ENCODE results near the gene FAM217B.
A peak's percentile ranks its signal among the peaks of the same experiment; 100 is the strongest.
"Not testable (repeated sequence)": the region's sequence is repeated elsewhere in the genome, so short reads cannot be mapped to it uniquely, and the experiment has no call there.

FAM217B gene

DNA sequence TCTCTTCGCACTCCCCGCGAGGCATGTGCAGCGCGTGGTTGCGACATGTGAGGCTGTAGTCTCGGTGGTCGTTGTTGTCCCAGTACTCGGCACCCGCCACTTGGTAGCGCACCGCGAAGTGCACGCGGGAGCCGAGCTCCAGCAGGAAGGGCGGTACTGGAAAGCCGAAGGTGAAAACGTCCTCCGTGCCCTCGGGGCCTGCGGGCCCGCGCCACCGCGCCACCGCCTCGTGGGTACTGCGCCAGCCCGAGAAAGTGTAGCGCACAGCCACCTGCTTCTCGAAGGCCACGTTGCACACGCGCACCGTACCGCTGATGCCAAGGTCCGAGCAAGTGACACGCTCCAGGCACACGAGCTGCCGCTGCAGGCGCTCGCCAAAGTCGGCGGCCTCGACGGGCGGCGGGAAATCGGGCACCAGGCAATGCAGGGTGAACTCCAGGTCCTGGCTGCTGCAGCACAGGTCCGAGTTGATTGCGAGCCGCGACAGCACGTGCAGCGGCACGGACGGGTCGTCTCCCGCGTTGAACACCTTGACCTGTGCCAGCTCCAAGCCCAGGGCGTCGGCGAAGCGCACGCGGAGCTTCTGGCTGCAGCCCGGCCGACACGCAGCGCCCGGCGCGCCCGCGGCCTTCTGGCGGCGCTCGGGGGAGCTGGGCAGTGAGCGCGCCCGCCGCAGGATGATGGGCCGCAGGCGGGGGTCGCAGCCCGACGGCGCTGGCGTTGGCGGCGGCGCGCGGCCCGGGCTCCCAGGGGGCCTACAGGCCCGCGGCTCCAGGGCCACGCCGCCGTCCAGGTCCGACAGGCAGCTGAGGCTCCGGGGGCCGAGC lies 924 bp upstream of the FAM217B start:
- DNase-seq, result no peak

DNA sequence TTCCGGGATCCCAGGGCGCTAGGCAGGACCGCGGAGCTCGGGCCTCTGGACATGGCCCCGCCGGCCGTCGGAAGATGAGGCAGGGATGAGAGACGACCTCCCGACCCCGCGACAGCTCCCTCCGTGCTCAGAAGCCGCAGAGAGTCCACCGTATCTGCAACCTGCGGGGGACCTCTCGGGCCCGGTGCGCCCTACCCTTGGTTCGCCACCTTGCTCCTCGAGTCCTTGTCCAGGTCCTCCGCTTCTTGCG lies 385 bp upstream of the FAM217B start:
- no peak for DNase-seq

DNA sequence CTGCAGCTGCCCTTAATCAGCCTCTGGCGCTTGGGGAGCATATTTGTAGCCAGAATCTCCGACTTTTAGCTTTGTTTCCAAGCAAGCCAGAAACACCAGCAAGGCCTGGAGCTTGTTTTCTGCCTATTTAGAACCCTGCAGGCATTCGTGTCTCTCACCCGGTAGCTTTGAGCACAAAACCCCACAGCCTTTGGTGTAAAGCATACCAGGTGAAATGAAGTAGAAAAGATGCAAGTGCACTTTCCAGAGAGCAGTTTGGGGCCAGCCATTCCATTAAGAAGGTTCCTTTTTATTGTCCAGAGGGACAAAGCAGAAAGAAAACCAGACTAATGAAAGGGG lies 736 bp downstream of the FAM217B start:
- no peak for DNase-seq

DNA sequence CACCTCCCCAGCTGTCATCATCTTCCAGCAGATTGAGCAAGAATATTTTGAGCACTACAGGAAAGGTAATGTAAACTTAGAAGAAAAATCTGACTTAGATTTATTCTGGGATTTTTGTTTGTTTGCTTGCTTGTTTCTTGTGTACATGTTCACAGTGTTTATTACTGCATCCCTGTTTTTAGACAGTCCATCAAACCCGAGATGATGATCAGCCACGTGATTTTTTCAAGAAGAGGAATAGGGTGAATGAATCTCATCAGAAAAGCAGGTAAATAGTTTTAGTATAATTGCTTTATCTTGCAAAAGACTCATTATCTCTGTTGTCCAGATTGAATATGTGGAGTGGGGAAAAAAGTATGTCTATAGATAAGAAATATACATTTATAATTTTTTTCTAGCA lies 2.1 kb downstream of the FAM217B start:
- DNase-seq, result no peak

DNA sequence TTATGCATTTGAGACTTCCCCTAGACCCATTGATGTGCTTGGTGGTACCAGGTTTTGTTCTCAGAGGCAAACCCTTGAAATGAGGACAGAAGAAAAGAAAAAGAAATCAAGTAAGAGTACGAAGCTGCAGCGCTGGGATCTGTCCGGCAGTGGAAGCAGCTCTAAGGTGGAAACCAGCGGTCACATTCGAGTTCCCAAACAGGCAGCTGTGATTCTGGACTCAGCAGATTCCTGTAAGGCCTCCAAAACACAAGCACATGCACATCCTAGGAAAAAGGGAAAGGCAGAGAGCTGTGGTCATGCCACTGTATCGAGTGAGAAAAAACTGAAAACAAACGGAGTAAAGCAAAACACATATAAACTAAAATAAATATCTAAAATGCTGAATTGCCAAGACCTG lies 4.5 kb downstream of the FAM217B start:
- no peak for DNase-seq

DNA sequence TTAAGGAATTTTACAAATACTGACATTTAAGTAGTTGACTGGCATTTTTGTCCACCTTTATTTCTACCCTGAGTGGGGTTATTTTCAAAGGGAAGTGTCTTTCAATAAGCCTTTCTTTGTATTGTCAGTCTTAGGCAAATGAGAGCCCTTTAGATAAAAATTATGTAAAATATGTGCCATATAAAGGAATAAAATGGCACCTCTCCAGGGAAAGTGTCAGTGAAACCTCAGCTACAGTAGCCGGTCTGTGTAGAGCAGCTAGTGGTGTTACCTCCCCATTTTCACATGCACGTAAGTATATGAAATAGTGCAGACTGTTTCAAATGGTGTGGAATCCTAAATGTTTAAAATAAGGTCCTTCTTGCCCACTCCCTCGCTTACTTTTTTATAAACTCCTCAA lies 5.0 kb downstream of the FAM217B start:
- DNase-seq, result no peak

DNA sequence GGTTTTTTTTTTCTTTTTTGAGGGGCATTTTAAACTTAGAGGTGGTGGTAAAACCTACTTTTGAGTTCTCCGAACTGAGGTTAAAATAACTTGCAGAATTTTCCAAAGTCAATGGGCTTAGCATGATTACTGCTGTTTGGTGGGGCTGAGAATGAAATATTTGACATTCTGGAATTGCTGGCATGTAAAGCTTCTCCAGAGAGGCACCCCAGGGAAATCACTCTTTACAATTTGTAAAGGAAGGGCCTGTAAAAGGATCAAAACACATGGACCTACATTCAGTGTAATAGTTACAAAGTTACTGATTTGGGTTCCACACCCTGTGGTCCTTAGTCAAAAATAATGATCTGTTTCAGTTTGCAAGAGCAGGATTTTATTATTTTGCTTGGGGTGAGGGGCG lies 5.5 kb downstream of the FAM217B start:
- DNase-seq, result no peak

DNA sequence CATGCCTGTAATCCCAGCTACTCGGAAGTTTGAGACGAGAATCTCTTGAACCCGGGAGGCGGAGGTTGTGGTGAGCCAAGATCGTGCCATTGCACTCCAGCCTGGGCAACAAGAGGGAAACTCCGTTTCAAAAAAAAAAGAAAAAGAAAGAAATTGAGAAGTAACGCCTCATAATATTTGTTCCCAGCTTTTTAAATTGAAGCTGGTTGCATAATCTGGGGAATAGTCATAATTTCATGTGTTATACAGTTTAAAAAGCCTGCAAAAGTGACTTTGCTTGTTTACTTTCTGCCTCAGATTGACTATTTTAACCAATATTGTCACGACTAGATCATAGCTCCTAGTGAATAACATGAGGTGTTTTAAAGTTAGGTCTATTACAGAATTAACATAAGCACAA lies 7.2 kb downstream of the FAM217B start:
- no peak for DNase-seq

DNA sequence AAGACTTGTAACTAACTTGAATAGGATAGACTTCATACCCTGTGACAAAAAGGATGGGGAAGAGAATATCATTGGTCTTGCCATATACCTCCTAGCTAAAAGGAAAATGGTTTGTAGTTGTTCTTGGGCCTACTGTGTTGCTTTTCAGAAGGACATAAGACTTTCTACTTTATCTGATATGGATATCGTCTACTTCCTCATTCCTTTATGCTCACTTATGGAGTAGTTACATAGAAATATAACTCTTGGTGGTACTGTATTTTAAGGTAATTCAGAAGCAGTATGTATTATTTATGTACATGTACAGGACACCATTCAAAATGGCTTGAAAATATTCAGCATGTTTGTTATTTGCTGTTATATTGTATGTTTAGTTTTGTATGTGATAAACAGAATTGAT lies 8.0 kb downstream of the FAM217B start:
- DNase-seq, result no peak

DNA sequence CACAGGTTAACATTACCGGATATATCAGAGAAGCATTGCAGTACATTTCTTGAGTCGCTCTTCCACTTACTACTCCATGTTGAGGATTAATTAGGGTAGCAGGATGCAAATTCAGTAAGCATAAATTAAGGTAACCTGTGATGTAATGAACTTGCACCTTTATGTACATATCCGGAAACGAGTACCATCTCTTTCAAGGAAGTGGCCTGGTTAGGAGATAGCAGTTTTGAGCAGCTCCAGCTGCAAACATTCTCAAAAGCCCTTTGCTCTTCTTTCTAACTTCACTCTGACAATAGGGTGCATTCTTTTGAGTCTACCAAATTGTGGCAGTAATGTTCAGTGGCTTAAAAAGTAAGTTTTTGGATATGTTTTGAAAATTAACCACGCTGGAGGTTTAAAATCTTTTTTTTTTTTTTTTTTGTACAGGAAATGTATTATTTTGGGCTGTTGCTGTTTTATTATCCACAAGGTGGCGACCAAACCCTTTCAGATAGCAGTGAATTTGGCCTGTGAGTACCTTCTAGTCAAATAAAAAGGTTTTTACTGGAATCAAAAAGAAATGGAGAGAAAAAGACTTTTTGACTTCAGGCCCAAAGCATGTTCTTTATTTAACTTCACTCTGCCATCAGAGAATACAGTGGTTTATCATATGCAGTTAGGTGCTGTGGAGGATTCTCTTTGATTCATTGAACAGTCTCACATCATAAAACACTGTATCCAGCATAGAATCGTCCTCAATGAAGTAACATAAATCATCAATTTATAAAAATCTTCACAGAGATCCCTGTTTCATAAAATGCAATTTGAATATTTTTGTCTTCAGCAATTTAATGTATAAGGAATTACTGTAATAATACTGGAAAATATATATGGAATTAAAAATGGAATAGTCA lies 8.9 kb downstream of the FAM217B start:
- DNase-seq, result no peak

DNA sequence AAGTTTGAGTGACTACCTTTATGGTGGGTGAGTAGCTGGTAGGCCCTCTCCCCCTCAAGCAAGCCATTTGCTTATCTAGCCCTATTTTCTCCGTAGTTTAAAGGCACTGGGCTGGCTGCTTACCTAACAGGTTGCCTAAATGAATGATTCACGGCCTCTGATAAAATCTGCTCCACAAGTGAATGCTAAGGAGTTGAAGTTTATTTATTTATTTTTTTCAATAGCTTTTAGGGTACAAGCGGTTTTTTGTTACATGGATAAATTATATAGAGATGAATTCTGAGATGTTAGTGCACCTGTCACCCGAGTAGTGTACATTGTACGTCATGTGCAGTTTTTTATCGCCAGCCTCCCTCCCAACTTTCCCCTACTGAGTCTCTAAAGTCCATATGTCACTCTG lies 9.7 kb downstream of the FAM217B start:
- DNase-seq, result no peak

DNA sequence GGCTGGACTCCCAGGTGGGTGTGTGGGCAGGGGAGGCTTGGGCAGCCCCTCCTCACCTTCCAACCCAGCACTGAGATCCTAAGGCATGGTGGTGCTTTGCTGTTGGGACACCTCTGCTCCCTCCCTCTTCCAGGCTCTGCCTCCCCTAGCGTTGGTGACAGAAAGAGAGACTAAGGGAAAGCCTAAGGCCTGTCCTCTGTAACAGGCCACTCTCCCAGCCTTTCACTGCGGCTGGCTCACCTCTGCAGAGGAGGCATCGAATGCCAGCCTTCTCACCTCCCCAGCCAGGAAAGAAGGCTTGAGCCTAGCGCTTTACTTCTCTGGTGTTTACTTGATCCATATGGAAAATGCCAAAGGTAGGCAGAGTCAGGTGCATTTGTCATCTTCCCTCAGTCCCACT lies 14.5 kb downstream of the FAM217B start:
- no peak for DNase-seq

DNA sequence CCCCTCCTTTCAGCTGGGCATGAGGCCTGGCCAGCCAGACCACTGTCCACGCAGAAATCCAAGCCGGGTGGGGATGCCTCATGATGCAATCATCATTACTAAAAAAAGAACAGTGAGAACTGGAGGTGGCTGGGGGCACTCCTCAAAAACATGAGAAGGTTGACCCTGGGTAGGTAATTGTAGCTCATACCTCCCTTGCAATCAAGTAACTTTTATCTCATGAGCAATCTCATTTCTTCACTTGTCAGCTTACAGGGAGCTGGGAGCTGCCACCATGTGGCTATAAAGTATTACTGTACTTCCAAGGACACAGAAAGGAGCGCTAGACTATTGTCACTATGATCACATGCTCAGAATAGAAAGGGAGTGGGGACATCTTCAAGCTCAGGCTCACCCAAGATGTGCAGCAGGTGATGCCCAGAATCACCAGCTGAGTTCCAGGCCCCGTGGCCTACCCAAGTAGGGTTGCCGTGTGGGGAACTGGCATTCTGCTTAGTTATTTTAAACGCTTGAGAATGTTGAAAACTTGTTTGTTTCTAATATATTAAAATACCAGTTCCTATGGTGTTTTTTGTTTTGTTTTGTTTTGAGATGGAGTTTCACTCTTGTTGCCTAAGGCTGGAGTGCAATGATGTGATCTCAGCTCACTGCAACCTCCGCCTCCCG lies 15.1 kb downstream of the FAM217B start:
- DNase-seq, result peak; percentile 34

DNA sequence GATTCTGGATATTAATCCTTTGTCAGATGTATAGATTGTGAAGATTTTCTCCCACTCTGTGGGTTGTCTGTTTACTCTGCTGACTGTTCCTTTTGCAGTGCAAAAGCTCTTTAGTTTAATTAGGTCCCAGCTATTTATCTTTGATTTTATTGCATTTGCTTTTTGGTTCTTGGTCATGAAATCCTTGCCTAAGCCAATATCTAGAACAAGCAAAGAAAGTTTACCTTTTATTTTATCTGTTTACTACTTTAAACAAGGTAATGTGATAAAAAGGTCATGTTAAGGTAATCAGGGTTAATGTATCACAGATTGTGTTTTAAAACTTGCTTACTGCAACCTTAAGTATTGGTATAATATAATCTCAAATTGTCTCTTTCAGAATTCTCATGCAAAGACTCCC lies 17.4 kb downstream of the FAM217B start:
- not testable (repeated sequence) for DNase-seq

DNA sequence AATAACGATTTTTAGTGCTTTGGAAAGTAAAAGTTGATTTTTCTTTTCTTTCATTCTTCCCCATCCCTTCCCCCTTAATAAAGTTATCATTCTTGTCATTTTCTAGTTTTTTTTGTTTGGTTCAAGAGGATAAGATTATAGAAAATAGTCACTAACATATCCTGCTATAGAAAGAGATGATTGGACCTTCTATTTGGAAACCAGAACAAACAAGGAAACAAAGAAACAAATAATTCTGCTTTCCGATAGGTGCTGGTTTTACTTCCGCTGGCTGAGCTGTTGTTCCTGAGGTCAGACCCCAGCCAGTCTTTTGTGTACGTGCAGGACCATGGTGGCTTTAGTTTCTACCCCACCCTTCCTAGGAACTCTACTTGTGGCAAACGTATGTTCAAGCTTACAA lies 17.9 kb downstream of the FAM217B start, which contains the start of gene CDH26:
TSS of gene CDH26 (plus strand) at position 301 of the 400 bp plus-strand sequence. CDS start 304 bp downstream, outside the sequence.
- no peak for DNase-seq

DNA sequence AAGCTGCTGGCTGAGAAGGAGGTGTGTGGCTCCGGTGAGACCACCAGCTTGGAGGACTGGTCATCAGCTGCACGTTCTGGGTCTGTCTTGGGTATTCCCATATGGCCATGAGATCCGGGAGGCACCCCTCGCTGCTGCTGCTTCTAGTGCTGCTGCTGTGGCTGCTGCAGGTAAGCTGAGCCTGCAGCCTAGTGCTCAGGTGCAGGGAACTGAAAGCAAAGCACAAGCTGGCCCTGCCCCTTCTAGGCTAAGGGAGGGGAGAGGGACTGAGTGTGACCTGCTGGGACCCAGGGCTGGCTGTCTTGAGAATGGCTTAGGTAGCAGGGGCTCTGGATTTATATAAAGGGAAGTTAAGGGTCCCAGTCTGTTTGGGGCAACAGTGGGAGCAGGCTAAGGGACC lies 18.4 kb downstream of the FAM217B start:
- DNase-seq, result no peak

DNA sequence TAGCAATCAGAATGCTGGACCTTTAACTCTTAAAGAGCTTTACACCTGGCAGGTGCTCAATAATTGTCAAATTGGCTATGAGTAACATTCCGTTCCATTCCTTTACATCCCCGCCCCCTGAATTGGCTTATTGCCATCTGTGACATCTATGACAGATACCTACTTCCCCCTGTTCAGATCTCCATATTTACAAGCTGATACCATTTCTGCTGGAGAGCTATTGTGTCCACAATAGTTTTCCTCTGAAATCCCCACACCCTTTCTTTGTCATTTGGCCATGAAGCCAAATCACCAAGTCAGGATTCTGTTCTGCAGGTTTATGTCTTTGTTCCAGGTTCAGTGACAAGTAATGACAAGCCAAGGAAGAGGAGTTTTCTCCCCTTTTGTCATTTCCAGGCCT lies 21.2 kb downstream of the FAM217B start:
- no peak for DNase-seq

DNA sequence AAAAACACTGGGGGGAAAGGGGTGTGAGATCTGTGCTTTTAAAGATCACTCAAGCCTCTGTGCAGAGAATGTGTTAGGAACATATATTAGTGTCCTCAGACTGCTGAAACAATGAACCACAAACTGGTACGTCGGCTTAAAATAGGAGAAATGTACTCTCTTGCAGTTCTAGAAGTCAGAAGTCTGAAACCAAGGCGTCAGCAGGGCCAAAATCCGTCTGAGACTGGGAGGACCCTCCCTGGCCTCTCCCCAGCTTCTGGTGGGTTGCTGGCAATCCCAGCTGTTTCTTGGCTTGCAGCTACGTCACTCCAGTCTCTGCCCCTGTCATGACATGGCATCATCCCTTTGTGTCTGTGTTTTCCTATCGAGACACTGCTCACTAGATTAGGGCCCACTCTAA lies 22.0 kb downstream of the FAM217B start:
- DNase-seq, result no peak

DNA sequence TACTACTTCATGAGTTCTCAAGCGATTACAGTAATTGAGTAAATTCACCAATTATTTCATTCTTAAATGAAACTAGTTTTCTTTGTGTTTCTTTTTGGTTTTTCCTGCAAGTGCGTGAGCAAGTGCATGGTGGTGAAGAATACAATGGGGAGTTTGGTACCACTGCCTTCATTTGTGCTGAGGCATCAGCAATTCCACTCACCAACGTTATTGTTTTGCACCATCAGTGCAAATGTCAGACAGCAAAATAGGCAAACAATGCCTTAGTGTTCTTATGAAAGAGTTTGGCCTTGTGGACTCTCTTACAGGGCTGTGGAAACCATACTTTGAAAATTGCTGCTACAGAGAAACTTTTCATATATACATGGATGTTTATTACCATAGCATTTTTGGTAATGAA lies 26.2 kb downstream of the FAM217B start:
- no peak for DNase-seq

DNA sequence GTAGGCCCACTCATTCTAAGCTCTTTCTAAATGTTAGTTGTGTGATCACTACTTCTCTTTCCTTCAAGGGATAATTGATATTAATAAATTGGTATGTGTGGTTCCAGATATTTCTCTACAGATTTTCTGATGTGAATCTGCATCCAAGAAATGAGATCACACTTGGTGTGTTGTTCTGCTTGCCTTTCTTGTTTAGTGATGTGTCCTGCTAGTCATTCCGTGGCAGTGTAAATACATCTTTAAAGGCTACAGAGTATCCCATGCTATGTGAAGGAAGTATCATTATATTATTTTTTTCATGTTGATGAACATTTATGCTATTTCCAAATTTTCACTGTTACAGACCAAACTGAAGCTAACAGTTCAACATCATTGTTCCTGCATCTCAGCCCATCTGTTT lies 31.2 kb downstream of the FAM217B start:
- no peak for DNase-seq

DNA sequence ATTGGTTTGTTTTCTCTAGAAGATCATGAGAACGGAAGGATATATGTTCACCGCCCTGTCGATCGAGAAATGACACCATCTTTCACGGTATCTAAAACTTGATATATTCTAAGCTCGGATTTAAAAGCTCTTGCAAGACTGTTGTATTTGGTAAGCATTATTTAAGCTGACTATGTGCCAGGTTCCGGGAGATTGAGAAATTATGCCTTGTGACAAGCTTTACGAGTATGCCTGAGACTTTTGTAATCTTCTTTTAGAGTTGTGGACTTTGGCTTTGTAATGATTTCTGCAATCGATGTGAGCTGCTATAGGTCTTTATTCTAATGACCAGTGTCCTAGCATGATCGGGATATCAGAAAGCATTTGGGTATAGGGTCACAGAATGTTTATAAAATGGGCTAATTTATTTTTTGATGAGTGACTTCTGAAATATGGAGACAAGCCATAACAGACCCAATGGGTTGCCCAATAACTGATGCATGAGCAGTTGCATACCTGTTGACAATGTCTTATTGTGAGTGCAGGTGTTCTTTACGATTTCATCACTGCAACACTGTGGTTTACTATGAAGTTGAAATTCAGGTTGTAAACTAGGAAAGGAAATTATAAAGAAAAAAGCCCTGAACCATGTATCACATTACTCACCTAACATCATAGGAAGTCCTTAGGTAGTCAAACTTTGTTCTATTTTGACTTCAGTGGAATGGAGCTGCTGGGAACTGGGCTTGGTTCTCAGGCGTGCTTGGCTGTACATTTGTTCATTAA lies 32.0 kb downstream of the FAM217B start:
- no peak for DNase-seq

DNA sequence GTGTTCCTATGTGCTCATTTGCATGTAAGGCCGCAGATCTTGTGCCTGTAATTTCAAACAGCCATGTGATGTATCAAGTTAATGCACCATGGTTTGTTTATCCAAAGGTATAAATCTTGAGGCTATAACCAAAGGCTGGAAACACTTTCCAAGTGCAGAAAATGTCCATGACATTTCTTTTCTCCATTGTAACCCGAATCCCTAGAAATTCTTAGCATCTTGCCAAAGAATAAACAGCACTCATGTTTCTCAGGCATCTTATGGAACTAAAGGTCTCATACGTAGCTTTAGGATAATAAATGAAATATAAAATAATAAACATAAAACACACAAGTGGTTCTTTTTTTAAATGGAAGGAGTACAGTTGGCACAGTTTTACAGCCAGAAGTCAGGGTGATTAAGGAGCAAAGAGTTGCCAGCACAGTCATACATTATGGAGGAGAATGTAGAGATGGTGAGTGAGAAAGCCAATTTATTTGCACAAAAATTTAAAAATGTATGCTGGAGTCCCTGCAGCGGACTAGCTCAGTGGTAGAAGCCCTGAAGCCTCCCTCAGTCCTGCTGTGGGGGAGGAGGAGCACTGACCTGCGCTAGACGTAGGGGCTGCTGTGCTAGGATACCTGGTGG lies 36.1 kb downstream of the FAM217B start:
- DNase-seq, result no peak

DNA sequence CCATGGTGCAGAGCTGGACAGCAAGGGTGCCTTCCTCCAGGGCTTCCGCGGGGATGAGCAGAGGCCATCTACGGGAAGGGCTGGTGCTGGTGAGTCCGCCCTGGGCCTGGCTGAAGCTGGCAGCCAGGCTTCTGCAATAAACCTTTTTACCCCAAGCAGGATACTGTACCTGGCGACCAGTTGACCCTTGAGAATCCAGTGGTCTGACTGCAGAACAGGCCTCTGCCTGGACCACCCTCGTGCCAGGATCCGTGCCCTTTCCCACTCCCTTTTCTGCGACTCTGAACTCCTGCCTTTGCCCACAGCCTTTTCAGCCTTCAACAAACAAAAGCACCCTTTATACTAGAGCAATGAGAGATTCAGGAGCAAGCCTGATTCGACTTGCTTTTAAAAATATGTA lies 36.9 kb downstream of the FAM217B start:
- no peak for DNase-seq

All from NCI-H524 treated with DMSO at 0.1 percent for 48 hours (cell line).